NCI-H82 treated with DMSO at 0.1 percent for 48 hours (cell line): ENCODE results near the gene GPATCH1.
"Not testable (repeated sequence)": the region's sequence is repeated elsewhere in the genome, so short reads cannot be mapped to it uniquely, and the experiment has no call there.

ENCODE experiments used
- DNase-seq: peaks from one replicate; lab custom pipeline; 2025; ENCODE audit not compliant: unreplicated experiment; lab: John Stamatoyannopoulos, UW

GPATCH1 gene

GRCh38 chr19:33080761-33081681 lies at the start of gene GPATCH1:
TSS of gene GPATCH1 (plus strand) at chr19:33081181. CDS start at chr19:33081194, 13 bp downstream.
- peak; percentile 40 for DNase-seq

- DNase-seq = no peak
Measured at GRCh38 chr19:33032218-33032781, 48.7 kb upstream of the GPATCH1 start.

GRCh38 chr19:33035461-33035860 lies 45.5 kb upstream of the GPATCH1 start:
- no peak for DNase-seq

GRCh38 chr19:33036370-33037167 lies 44.4 kb upstream of the GPATCH1 start:
- DNase-seq = not testable (repeated sequence)

- DNase-seq = not testable (repeated sequence)
Measured at GRCh38 chr19:33037168-33038025, 43.6 kb upstream of the GPATCH1 start.

GRCh38 chr19:33039108-33039599 lies 41.8 kb upstream of the GPATCH1 start:
- DNase-seq = no peak

- no peak for DNase-seq
Measured at GRCh38 chr19:33039815-33040214, 41.2 kb upstream of the GPATCH1 start.

GRCh38 chr19:33040994-33041827 lies 39.8 kb upstream of the GPATCH1 start:
- no peak for DNase-seq

- not testable (repeated sequence) for DNase-seq
Measured at GRCh38 chr19:33041828-33042160, 39.2 kb upstream of the GPATCH1 start.

- no peak for DNase-seq
Measured at GRCh38 chr19:33047422-33047821, 33.6 kb upstream of the GPATCH1 start.

- no peak for DNase-seq
Measured at GRCh38 chr19:33048806-33049676, 31.9 kb upstream of the GPATCH1 start.

GRCh38 chr19:33050110-33050509 lies 30.9 kb upstream of the GPATCH1 start:
- no peak for DNase-seq

- no peak for DNase-seq
Measured at GRCh38 chr19:33052352-33052972, 28.5 kb upstream of the GPATCH1 start.

GRCh38 chr19:33054623-33055022 lies 26.4 kb upstream of the GPATCH1 start:
- no peak for DNase-seq

GRCh38 chr19:33055718-33056117 lies 25.3 kb upstream of the GPATCH1 start:
- no peak for DNase-seq

GRCh38 chr19:33060586-33060985 lies 20.4 kb upstream of the GPATCH1 start:
- no peak for DNase-seq

- DNase-seq = no peak
Measured at GRCh38 chr19:33062902-33063301, 18.1 kb upstream of the GPATCH1 start.

- DNase-seq = no peak
Measured at GRCh38 chr19:33063356-33063752, 17.6 kb upstream of the GPATCH1 start.
